Thyroid gland (tissue), 4 donors: ENCODE data around the gene CPXM2. TPM values are rescaled to one million over a fixed set of nuclear protein-coding genes. Genes with fewer than 3 reads are reported as not detected.

Source experiments
- DNase-seq, 2 donors: peaks; one replicate each; pipeline ENCODE4 v3.0.0-alpha.2; 2019
- H3K27ac ChIP-seq, 3 donors: fragments of 200-600 bp; sonication (generic); 1 replicate in 2 of 3; 2 replicates in 1 of 3; pipeline ENCODE4 v1.5.1; 2016 to 2019; ENCODE audit warnings: mild to moderate bottlenecking in 1 of 3, moderate library complexity in 1 of 3
- H3K27me3 ChIP-seq: fragments of 200-600 bp; sonication (generic); one replicate; pipeline ENCODE4 v1.5.1; 2019
- H3K36me3 ChIP-seq, 2 donors: fragments of 200-600 bp; sonication (generic); one replicate each; pipeline ENCODE4 v1.5.1; 2016 to 2019
- H3K4me1 ChIP-seq, 2 donors: fragments of 200-600 bp; sonication (generic); one replicate each; pipeline ENCODE4 v1.5.1; 2017 to 2019
- H3K4me3 ChIP-seq, 3 donors: fragments of 200-600 bp; sonication (generic); replicated peaks in 1 of 3; 1 replicate in 2 of 3; 2 replicates in 1 of 3; pipeline ENCODE4 v1.5.1; 2016; ENCODE audit warnings: mild to moderate bottlenecking in 1 of 3
- H3K9me3 ChIP-seq: fragments of 200-600 bp; sonication (generic); one replicate; pipeline ENCODE4 v1.5.1; 2017
- POLR2A ChIP-seq, 2 donors: fragments of 450-650 bp; IDR thresholded peaks; one replicate each; pipeline ENCODE4 v1.6.1; 2017; ENCODE audit warnings: antibody characterized with exemption in 2 of 2, mild to moderate bottlenecking in 2 of 2, moderate library complexity in 1 of 2
- WGBS, 2 donors: methylation state at CpG; one replicate each; pipeline ENCODE4 v1.1.5; 2017; 5-methylcytosine and 5-hydroxymethylcytosine counted together
- intact Hi-C: fragments of 100-400 bp; cut with DNase I; formaldehyde crosslinking; loops from one replicate; pipeline ENCODE4 v1.15.1; 2023
- total RNA-seq, 4 donors: library from RNA; depleted of rRNA; stranded (reverse); fragments of >200 nt; gene quantifications; one replicate each; pipeline ENCODE4 v1.2.3, GENCODE V29; 2016
- TF ChIP-seq, protein P1 (sequence below), 6 experiments: fragments of 200-600 bp in 3 of 6; fragments of 450-650 bp in 3 of 6; sonication (generic) in 3 of 6; IDR thresholded peaks; one replicate each; pipeline ENCODE4 v1.5.1; 2016 to 2019; ENCODE audit warnings: antibody characterized with exemption in 6 of 6, mild to moderate bottlenecking in 2 of 6, inconsistent platforms in 1 of 6, moderate library complexity in 1 of 6

CPXM2 gene
- total RNA-seq, 4 donors from 2014 or later: 6.3 to 11.6 (median 8.5) TPM

DNA sequence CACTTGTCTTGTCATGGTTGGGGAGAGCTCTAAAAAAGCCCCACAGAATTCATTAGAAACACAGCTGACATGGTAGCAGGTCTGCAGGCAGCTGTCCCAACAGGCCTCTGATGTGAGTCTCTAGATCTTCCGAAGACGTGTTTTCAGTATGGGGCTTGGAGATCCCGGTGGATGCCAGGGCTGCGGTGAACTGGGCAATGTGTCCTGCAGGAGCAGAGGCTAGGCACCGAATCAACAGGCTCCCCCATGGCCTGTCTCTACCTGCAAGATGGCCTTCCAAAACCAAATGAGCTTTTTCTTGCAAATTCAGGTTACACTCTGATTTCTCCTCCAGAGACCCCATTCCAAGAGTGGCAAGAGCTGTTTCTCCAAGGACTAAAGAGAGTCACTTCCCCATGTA, 2.9 kb downstream of the CPXM2 start:
- Histone ChIP-seq H3K9me3 (no peaks in the 10 kb centered on the region), H3K27ac (no peak overlapping the region), H3K4me1 (no peaks in the 10 kb centered on the region), H3K36me3 (no peaks in the 10 kb centered on the region), H3K27me3 (no peaks in the 10 kb centered on the region), H3K4me3 (no peak overlapping the region)
- 95 to 96% methylated on average over 5 of the region's 5 CpGs for WGBS, 2 donors
- TF ChIP-seq POLR2A (IDR thresholded peaks at IDR 0.05): no peak
- TF ChIP-seq, protein P1, sequence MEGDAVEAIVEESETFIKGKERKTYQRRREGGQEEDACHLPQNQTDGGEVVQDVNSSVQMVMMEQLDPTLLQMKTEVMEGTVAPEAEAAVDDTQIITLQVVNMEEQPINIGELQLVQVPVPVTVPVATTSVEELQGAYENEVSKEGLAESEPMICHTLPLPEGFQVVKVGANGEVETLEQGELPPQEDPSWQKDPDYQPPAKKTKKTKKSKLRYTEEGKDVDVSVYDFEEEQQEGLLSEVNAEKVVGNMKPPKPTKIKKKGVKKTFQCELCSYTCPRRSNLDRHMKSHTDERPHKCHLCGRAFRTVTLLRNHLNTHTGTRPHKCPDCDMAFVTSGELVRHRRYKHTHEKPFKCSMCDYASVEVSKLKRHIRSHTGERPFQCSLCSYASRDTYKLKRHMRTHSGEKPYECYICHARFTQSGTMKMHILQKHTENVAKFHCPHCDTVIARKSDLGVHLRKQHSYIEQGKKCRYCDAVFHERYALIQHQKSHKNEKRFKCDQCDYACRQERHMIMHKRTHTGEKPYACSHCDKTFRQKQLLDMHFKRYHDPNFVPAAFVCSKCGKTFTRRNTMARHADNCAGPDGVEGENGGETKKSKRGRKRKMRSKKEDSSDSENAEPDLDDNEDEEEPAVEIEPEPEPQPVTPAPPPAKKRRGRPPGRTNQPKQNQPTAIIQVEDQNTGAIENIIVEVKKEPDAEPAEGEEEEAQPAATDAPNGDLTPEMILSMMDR (IDR thresholded peaks at IDR 0.05): no peak
- intact Hi-C loops: no loop called here
- DNase-seq: no peak

DNA sequence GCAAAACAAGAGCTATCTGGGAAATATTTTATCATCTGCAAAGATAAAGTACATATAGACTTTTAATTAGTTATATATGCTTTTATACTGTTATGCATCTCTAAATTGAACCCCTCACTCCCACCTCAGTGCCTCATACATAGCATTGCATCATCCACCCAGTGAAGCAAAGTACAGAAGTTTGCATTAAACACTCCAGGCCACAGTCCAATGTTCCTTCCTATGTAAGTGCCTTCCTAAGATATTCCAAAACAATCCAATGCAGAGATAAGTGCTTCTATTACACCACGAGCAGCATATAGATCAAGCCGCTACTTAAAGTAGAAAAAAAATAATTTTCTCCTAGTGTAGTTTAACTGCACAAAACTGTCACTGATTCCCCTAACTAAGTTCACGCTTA, 3.4 kb downstream of the CPXM2 start:
- no peaks in the 10 kb centered on the region for H3K9me3 ChIP-seq
- no peak for DNase-seq
- no peaks in the 10 kb centered on the region for H3K4me1 ChIP-seq
- no peak overlapping the region for H3K27ac ChIP-seq
- TF ChIP-seq POLR2A (IDR thresholded peaks at IDR 0.05): no peak
- TF ChIP-seq, protein P1 (IDR thresholded peaks at IDR 0.05): no peak
- no peak overlapping the region for H3K4me3 ChIP-seq
- WGBS, 2 donors: 80 to 85% methylated on average over 3 of the region's 3 CpGs
- intact Hi-C loops: no loop called here
- no peaks in the 10 kb centered on the region for H3K27me3 ChIP-seq
- H3K36me3 ChIP-seq: no peaks in the 10 kb centered on the region

DNA sequence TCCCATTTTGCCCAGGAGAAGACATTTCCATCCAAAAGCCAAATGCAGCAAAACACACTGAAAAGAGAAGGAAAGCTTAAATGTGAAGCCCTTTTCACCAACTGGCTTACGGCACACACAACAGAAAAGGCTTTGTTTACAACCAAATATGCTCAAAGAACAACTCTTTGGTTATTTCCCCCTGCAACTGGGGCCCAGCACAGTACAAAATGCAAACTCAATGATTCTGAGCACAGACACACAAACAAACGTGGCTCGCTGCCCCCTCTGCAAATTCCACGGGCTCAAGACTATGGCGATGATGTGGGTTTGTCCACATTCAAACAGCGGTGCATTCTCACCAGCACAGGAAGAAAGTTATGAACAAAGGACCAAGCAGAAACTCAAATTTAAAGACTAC, 5.3 kb downstream of the CPXM2 start:
- 91 to 92% methylated on average over 6 of the region's 6 CpGs for WGBS, 2 donors
- TF ChIP-seq, protein P1 (IDR thresholded peaks at IDR 0.05): no peak
- TF ChIP-seq POLR2A (IDR thresholded peaks at IDR 0.05): no peak
- no peak for DNase-seq
- no peaks in the 10 kb centered on the region for H3K4me1 ChIP-seq
- H3K27ac ChIP-seq: no peak overlapping the region
- intact Hi-C loops: no loop called here
- no peaks in the 10 kb centered on the region for H3K27me3 ChIP-seq
- no peaks in the 10 kb centered on the region for H3K9me3 ChIP-seq
- no peak overlapping the region for H3K4me3 ChIP-seq
- no peaks in the 10 kb centered on the region for H3K36me3 ChIP-seq

DNA sequence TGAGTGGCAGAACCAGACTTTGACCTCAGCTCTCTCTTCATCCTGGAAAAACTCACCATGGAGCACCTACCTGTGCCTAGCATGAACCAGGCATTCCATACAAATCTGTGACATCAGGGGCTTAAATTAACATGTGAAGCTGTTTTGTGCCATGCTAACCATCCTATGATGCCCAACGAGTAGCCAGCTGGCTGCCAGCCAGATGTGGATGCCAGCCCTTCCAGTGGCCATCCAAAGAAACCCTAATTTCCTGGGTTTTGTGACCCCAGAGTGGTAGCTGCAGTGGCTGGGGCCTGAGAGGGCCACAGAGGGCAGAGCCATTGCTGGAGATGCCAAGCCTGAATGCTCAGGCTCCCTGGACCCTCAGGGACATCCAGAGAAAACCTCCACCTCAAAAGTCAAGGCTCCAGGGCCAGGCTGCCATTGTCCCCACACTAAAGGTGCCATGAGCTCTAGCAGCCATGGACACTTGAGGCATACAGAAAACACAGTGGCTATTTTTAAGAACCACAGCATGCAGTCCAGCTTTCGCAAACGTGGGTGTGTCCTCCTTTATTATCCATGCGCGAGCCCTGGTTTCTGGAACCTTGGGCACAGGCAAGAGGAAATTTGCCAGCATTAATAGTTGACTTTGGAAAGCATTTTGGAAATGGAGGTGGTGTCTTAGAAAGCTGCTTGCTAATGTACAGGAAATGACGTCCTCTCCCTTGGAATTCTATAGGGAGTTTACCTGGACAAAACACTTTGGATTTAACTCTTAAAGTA, 6.0 kb downstream of the CPXM2 start:
- no peak for DNase-seq
- intact Hi-C loops: no loop called here
- Histone ChIP-seq H3K27ac (no peak overlapping the region), H3K4me3 (no peak overlapping the region), H3K36me3 (no peaks in the 10 kb centered on the region), H3K4me1 (no peaks in the 10 kb centered on the region), H3K27me3 (no peaks in the 10 kb centered on the region), H3K9me3 (no peaks in the 10 kb centered on the region)
- TF ChIP-seq POLR2A (IDR thresholded peaks at IDR 0.05): no peak
- TF ChIP-seq, protein P1 (IDR thresholded peaks at IDR 0.05): no peak
- 72 to 73% methylated on average over 6 of the region's 6 CpGs for WGBS, 2 donors

DNA sequence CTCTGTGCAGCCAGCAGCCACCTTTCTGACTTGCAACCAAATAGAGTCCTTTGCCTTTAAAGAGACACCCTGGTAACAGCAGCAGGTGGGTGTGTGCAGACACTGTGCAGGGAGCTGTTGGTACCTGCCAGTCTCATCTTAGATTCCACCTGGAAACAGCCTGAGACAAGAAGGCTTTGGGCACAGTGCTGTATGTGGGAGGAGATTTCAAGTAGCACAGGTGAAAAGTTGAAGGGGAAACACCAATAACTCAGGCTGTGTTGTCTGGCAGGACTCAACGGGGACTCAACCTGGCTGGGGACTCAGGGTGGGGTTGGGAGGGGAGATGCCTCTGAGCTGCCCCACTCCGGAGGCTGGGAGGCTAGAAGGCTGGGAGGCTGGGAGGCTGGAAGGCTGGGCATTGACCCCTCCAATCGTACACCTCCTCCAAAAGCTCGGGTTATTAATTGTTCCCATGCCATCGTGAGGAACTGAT, 6.7 kb downstream of the CPXM2 start:
- Histone ChIP-seq H3K4me1 (no peaks in the 10 kb centered on the region), H3K27ac (no peak overlapping the region), H3K36me3 (no peaks in the 10 kb centered on the region), H3K27me3 (no peaks in the 10 kb centered on the region), H3K4me3 (no peak overlapping the region), H3K9me3 (no peaks in the 10 kb centered on the region)
- DNase-seq: no peak
- whole genome bisulfite sequencing, 2 donors: 40 to 87% methylated on average over 1 to 5 of the region's 5 CpGs
- intact Hi-C loops: no loop called here
- TF ChIP-seq POLR2A (IDR thresholded peaks at IDR 0.05): no peak
- TF ChIP-seq, protein P1 (IDR thresholded peaks at IDR 0.05): no peak
